ENCODE measurements around the gene COMMD9.
A peak's percentile ranks its signal among the peaks of the same experiment; 100 is the strongest.
"Not testable (repeated sequence)": the region's sequence is repeated elsewhere in the genome, so short reads cannot be mapped to it uniquely, and the experiment has no call there.

COMMD9 gene

GRCh38 chr11:36328966-36329673 lies 39.9 kb upstream of the COMMD9 start:
- Histone ChIP-seq H3K27ac (ENCODE audit: low read length) (no peak overlapping the region), H3K27me3 (ENCODE audit: low read depth, low read length) (no peaks in the 10 kb centered on the region), H3K4me3 (ENCODE audit: low read length) (no peak overlapping the region), H3K9me3 (ENCODE audit: insufficient read depth, low read length) (no peaks in the 10 kb centered on the region; the same call in 1 of the 2 replicates), H3K36me3 (replicated peaks; ENCODE audit: low read depth, low read length) (peaks cover 2% of the 10 kb centered on the region), H3K4me2 (ENCODE audit: low read length) (no peak overlapping the region), H3K4me1 (ENCODE audit: low read length) (peaks cover 20% of the 10 kb centered on the region), H2AFZ (ENCODE audit: low read depth, low read length) (no peak overlapping the region), H3K79me2 (ENCODE audit: low read length) (no peaks in the 10 kb centered on the region), H4K20me1 (ENCODE audit: insufficient read depth, low read length) (no peaks in the 10 kb centered on the region), H3K9ac (ENCODE audit: low read length) (no peak overlapping the region)
- no peak for TF ChIP-seq EZH2phosphoT487 (IDR thresholded peaks at IDR 0.05; ENCODE audit: low read depth)
- no peak for TF ChIP-seq CTCF (IDR thresholded peaks at IDR 0.05; ENCODE audit: low read depth, low read length)

GRCh38 chr11:36326524-36327419 lies 37.5 kb upstream of the COMMD9 start:
- H3K9me3 ChIP-seq (ENCODE audit: insufficient read depth, low read length) = no peaks in the 10 kb centered on the region; the same call in 1 of the 2 replicates
- TF ChIP-seq CTCF (IDR thresholded peaks at IDR 0.05; ENCODE audit: low read depth, low read length) (no peak), EZH2phosphoT487 (IDR thresholded peaks at IDR 0.05; ENCODE audit: low read depth) (no peak)
- no peaks in the 10 kb centered on the region for H3K79me2 ChIP-seq (ENCODE audit: low read length)
- H3K4me2 ChIP-seq (ENCODE audit: low read length) = peak overlapping the region; percentile 65
- H4K20me1 ChIP-seq (ENCODE audit: insufficient read depth, low read length) = no peaks in the 10 kb centered on the region
- H3K4me1 ChIP-seq (ENCODE audit: low read length) = peaks cover 20% of the 10 kb centered on the region
- H3K27me3 ChIP-seq (ENCODE audit: low read depth, low read length) = no peaks in the 10 kb centered on the region
- H3K36me3 ChIP-seq (replicated peaks; ENCODE audit: low read depth, low read length) = peaks cover 2% of the 10 kb centered on the region
- H3K9ac ChIP-seq (ENCODE audit: low read length) = no peak overlapping the region
- no peak overlapping the region for H2AFZ ChIP-seq (ENCODE audit: low read depth, low read length)
- peak overlapping the region; percentile 47; the same call in 1 of the 2 replicates for H3K4me3 ChIP-seq (ENCODE audit: low read length)
- peak overlapping the region; percentile 71 for H3K27ac ChIP-seq (ENCODE audit: low read length)

- H3K4me1 ChIP-seq (ENCODE audit: low read length) = peaks cover 20% of the 10 kb centered on the region
- H3K27ac ChIP-seq (ENCODE audit: low read length); H3K36me3 ChIP-seq (replicated peaks; ENCODE audit: low read depth, low read length); H3K79me2 ChIP-seq (ENCODE audit: low read length); H2AFZ ChIP-seq (ENCODE audit: low read depth, low read length); H3K9me3 ChIP-seq (ENCODE audit: insufficient read depth, low read length); H3K4me2 ChIP-seq (ENCODE audit: low read length); H3K9ac ChIP-seq (ENCODE audit: low read length); H4K20me1 ChIP-seq (ENCODE audit: insufficient read depth, low read length); H3K4me3 ChIP-seq (ENCODE audit: low read length); H3K27me3 ChIP-seq (ENCODE audit: low read depth, low read length): not testable (repeated sequence)
These were observed 36.2 kb upstream of the COMMD9 start for GRCh38 chr11:36325403-36325802.

- not testable (repeated sequence) for H3K27me3 ChIP-seq (ENCODE audit: low read depth, low read length); H3K9ac ChIP-seq (ENCODE audit: low read length); H3K4me2 ChIP-seq (ENCODE audit: low read length); H3K9me3 ChIP-seq (ENCODE audit: insufficient read depth, low read length); H3K36me3 ChIP-seq (replicated peaks; ENCODE audit: low read depth, low read length); H3K4me3 ChIP-seq (ENCODE audit: low read length); H3K27ac ChIP-seq (ENCODE audit: low read length); H4K20me1 ChIP-seq (ENCODE audit: insufficient read depth, low read length); H3K79me2 ChIP-seq (ENCODE audit: low read length); H2AFZ ChIP-seq (ENCODE audit: low read depth, low read length)
- H3K4me1 ChIP-seq (ENCODE audit: low read length) = peaks cover 20% of the 10 kb centered on the region
These were observed 35.7 kb upstream of the COMMD9 start for GRCh38 chr11:36324956-36325355.

- TF ChIP-seq EZH2phosphoT487 (IDR thresholded peaks at IDR 0.05; ENCODE audit: low read depth) (no peak), CTCF (IDR thresholded peaks at IDR 0.05; ENCODE audit: low read depth, low read length) (no peak)
- no peaks in the 10 kb centered on the region for H3K79me2 ChIP-seq (ENCODE audit: low read length)
- H3K4me3 ChIP-seq (ENCODE audit: low read length) = no peak overlapping the region
- H3K9ac ChIP-seq (ENCODE audit: low read length) = no peak overlapping the region
- H3K27me3 ChIP-seq (ENCODE audit: low read depth, low read length) = no peaks in the 10 kb centered on the region
- no peak overlapping the region for H3K27ac ChIP-seq (ENCODE audit: low read length)
- no peaks in the 10 kb centered on the region for H3K9me3 ChIP-seq (ENCODE audit: insufficient read depth, low read length)
- peaks cover 38% of the 10 kb centered on the region for H3K4me1 ChIP-seq (ENCODE audit: low read length)
- H4K20me1 ChIP-seq (ENCODE audit: insufficient read depth, low read length) = no peaks in the 10 kb centered on the region
- no peak overlapping the region for H3K4me2 ChIP-seq (ENCODE audit: low read length)
- H3K36me3 ChIP-seq (replicated peaks; ENCODE audit: low read depth, low read length) = no peaks in the 10 kb centered on the region
- no peak overlapping the region for H2AFZ ChIP-seq (ENCODE audit: low read depth, low read length)
These were observed 28.8 kb upstream of the COMMD9 start for GRCh38 chr11:36317992-36318391.

Data from OCI-LY3 (cell line).